ENCODE measurements around the gene CDC42EP4. TPM values are rescaled to one million over a fixed set of nuclear protein-coding genes. Genes with fewer than 3 reads are reported as not detected.

The CDC42EP4 gene
- total RNA-seq, 1 experiment from 2014 or later: 83.1 TPM

- POLR2A ChIA-PET (ENCODE audit: unreplicated experiment): no interaction called here
- no peak overlapping the region for H2AFZ ChIP-seq (ENCODE audit: low read length)
Observed at GRCh38 chr17:73324711-73325526, 13.1 kb upstream of the CDC42EP4 start.

GRCh38 chr17:73324160-73324475 is 12.3 kb upstream of the CDC42EP4 start:
- no TSS peak for BruUV-seq (replicated peaks)
- H4K20me1 ChIP-seq (ENCODE audit: low read length): no peaks in the 10 kb centered on the region
- H3K36me3 ChIP-seq (ENCODE audit: low read depth, low read length): no peaks in the 10 kb centered on the region
- no peaks in the 10 kb centered on the region for H3K9me3 ChIP-seq (ENCODE audit: low read length)
- DNase-seq: no peak
- no peak for TF ChIP-seq EZH2phosphoT487 (IDR thresholded peaks at IDR 0.05; ENCODE audit: borderline replicate concordance, low read length)
- TF ChIP-seq EZH2 (IDR thresholded peaks at IDR 0.05; ENCODE audit: low read length, unreplicated experiment): no peak
- TF ChIP-seq CTCF (conservative IDR thresholded peaks at IDR 0.05; ENCODE audit: low read depth, low read length): no peak
- intact Hi-C loops (cut with micrococcal nuclease): no loop called here
- H3K79me2 ChIP-seq (ENCODE audit: low read length): no peaks in the 10 kb centered on the region
- H3K27me3 ChIP-seq (ENCODE audit: low read length): peaks cover 4% of the 10 kb centered on the region; the same call in 1 of the 2 replicates
- no peak overlapping the region for H3K27ac ChIP-seq (ENCODE audit: low read length)
- ChIA-PET CTCF (no interaction called here), POLR2A (ENCODE audit: unreplicated experiment) (no interaction called here)
- no peaks in the 10 kb centered on the region for H3K4me1 ChIP-seq (ENCODE audit: insufficient read depth, low read length)
- H3F3A ChIP-seq (ENCODE audit: low read length, unreplicated experiment): no peaks in the 10 kb centered on the region
- no peak overlapping the region for H3K4me2 ChIP-seq (ENCODE audit: low read length)
- no peaks in the 10 kb centered on the region for H3K9me2 ChIP-seq (replicated peaks; ENCODE audit: low read length)
- no peak overlapping the region for H3K9ac ChIP-seq (ENCODE audit: low read length)
- H2AFZ ChIP-seq (ENCODE audit: low read length): no peak overlapping the region
- no peak for ATAC-seq
- H3K4me3 ChIP-seq (ENCODE audit: low read length): no peak overlapping the region

More at GRCh38 chr17:73324711-73325526, 13.1 kb upstream of the CDC42EP4 start:
- TF ChIP-seq CTCF (conservative IDR thresholded peaks at IDR 0.05; ENCODE audit: low read depth, low read length) (no peak), EZH2 (IDR thresholded peaks at IDR 0.05; ENCODE audit: low read length, unreplicated experiment) (no peak), EZH2phosphoT487 (IDR thresholded peaks at IDR 0.05; ENCODE audit: borderline replicate concordance, low read length) (no peak)
- H3K4me2 ChIP-seq (ENCODE audit: low read length): no peak overlapping the region
- CTCF ChIA-PET: no interaction called here
- intact Hi-C loops (cut with micrococcal nuclease): no loop called here
- no peaks in the 10 kb centered on the region for H3K9me3 ChIP-seq (ENCODE audit: low read length)
- no peaks in the 10 kb centered on the region for H3K9me2 ChIP-seq (replicated peaks; ENCODE audit: low read length)
- H3K36me3 ChIP-seq (ENCODE audit: low read depth, low read length): no peaks in the 10 kb centered on the region
- H3K4me3 ChIP-seq (ENCODE audit: low read length): no peak overlapping the region
- BruUV-seq (replicated peaks): no TSS peak
- no peaks in the 10 kb centered on the region for H3K4me1 ChIP-seq (ENCODE audit: insufficient read depth, low read length)
- H4K20me1 ChIP-seq (ENCODE audit: low read length): no peaks in the 10 kb centered on the region
- peaks cover 4% of the 10 kb centered on the region; the same call in 1 of the 2 replicates for H3K27me3 ChIP-seq (ENCODE audit: low read length)
- H3K27ac ChIP-seq (ENCODE audit: low read length): no peak overlapping the region
- H3K79me2 ChIP-seq (ENCODE audit: low read length): no peaks in the 10 kb centered on the region
- ATAC-seq (no peak), DNase-seq (no peak)
- no peaks in the 10 kb centered on the region for H3F3A ChIP-seq (ENCODE audit: low read length, unreplicated experiment)
- no peak overlapping the region for H3K9ac ChIP-seq (ENCODE audit: low read length)

- H3K9me3 ChIP-seq (ENCODE audit: low read length): no peaks in the 10 kb centered on the region
- no peak for TF ChIP-seq EZH2 (IDR thresholded peaks at IDR 0.05; ENCODE audit: low read length, unreplicated experiment)
- no peak for TF ChIP-seq EZH2phosphoT487 (IDR thresholded peaks at IDR 0.05; ENCODE audit: borderline replicate concordance, low read length)
- no peak for TF ChIP-seq CTCF (conservative IDR thresholded peaks at IDR 0.05; ENCODE audit: low read depth, low read length)
- BruUV-seq (replicated peaks): no TSS peak
Observed at GRCh38 chr17:73323409-73324159, 11.8 kb upstream of the CDC42EP4 start.

More at GRCh38 chr17:73323409-73324159, 11.8 kb upstream of the CDC42EP4 start:
- no peak for ATAC-seq
- no peaks in the 10 kb centered on the region for H4K20me1 ChIP-seq (ENCODE audit: low read length)
- no peaks in the 10 kb centered on the region for H3F3A ChIP-seq (ENCODE audit: low read length, unreplicated experiment)
- no peak overlapping the region for H3K27ac ChIP-seq (ENCODE audit: low read length)
- no peaks in the 10 kb centered on the region for H3K9me2 ChIP-seq (replicated peaks; ENCODE audit: low read length)
- H3K4me1 ChIP-seq (ENCODE audit: insufficient read depth, low read length): no peaks in the 10 kb centered on the region
- no peak overlapping the region for H3K4me2 ChIP-seq (ENCODE audit: low read length)
- H3K4me3 ChIP-seq (ENCODE audit: low read length): no peak overlapping the region
- H3K79me2 ChIP-seq (ENCODE audit: low read length): no peaks in the 10 kb centered on the region
- CTCF ChIA-PET: no interaction called here
- peaks cover 4% of the 10 kb centered on the region; the same call in 1 of the 2 replicates for H3K27me3 ChIP-seq (ENCODE audit: low read length)
- H3K36me3 ChIP-seq (ENCODE audit: low read depth, low read length): no peaks in the 10 kb centered on the region
- H3K9ac ChIP-seq (ENCODE audit: low read length): no peak overlapping the region
- intact Hi-C loops (cut with micrococcal nuclease): no loop called here
- H2AFZ ChIP-seq (ENCODE audit: low read length): no peak overlapping the region
- no peak for DNase-seq
- POLR2A ChIA-PET (ENCODE audit: unreplicated experiment): no interaction called here

Data from PC-3 (cell line).